Measurements from ENCODE around the gene KCNJ11. TPM values are rescaled to one million over a fixed set of nuclear protein-coding genes. Genes with fewer than 3 reads are reported as not detected.

The KCNJ11 gene
- total and polyA plus RNA-seq, 2 of the 13 experiments (the other 11 are each of a cell fraction or from before 2014, with no cell fraction given), result 0.38 to 1.6 TPM

- Histone ChIP-seq H3K4me2 (ENCODE audit: low read depth, low read length) (0 out of 2 replicates have a peak overlapping the region, but pooled peaks have one; percentile 16), H3K79me2 (ENCODE audit: insufficient read depth, low read length) (no peaks in the 10 kb centered on the region), H3K27ac (ENCODE audit: extremely low read length, insufficient read depth, low read length) (no peak overlapping the region), H3K9me3 (ENCODE audit: low read length) (no peaks in the 10 kb centered on the region), H3K36me3 (replicated peaks in 1 of 2; ENCODE audit: control insufficient read depth in 1 of 2, insufficient read depth in 2 of 2, low read length in 2 of 2) (no peaks in the 10 kb centered on the region), H3K27me3 (ENCODE audit: control insufficient read depth in 1 of 2, insufficient read depth in 2 of 2, low read length in 2 of 2) (peaks cover 0 to 9% of the 10 kb centered on the region in 2 experiments; a peak in 1 of 5 replicates), H3K4me1 (ENCODE audit: insufficient read depth, low read length) (0 out of 2 replicates have a peak, but pooled peaks cover 5% of the 10 kb centered on the region), H3K4me3 (replicated peaks in 1 of 3; ENCODE audit: insufficient read depth in 1 of 3, low read depth in 2 of 3, low read length in 3 of 3) (no peak overlapping the region), H3K9ac (ENCODE audit: insufficient read depth, low read depth, low read length) (no peak overlapping the region), H2AFZ (ENCODE audit: low read length) (no peak overlapping the region), H4K20me1 (ENCODE audit: insufficient read depth, low read length) (no peaks in the 10 kb centered on the region)
- BruUV-seq (replicated peaks), result no TSS peak
- 0% methylated on average over 4 of the region's 23 CpGs for WGBS (ENCODE audit: low lambda C conversion rate)
- ATAC-seq, result peak; percentile 81
- intact Hi-C loops (cut with micrococcal nuclease; ENCODE audit: unreplicated experiment) (loop anchor here (1.0 kb wide), 2 partner anchors 87 to 142 kb away; no protein-coding TSS in a partner anchor), in situ Hi-C loops (cut with HindIII; ENCODE audit: extremely low pct_ligation_motif_present, low pct_unique_long_range_greater_than_20kb) (no loop called here)
- CTCF ChIA-PET (ENCODE audit: low intra/inter-chr PET ratio, low total read pairs), result interaction anchor here (1.3 to 3.2 kb wide), 3 partner anchors 85 to 142 kb away, joined by 7 to 30 read pairs (median 11); no protein-coding TSS in a partner anchor
- POLR2A ChIA-PET, result no interaction called here
- peak; percentile 74 for FAIRE-seq
- peak; percentile 43 for DNase-seq (ENCODE audit: low spot score)
- no peak for TF ChIP-seq GATAD1 (CRISPR knock-in tag; IDR thresholded peaks at IDR 0.05)
- no peak for TF ChIP-seq ZXDC (CRISPR knock-in tag; IDR thresholded peaks at IDR 0.05)
- TF ChIP-seq FOXA3 (CRISPR knock-in tag; IDR thresholded peaks at IDR 0.05), result peak; percentile 73
- 0 out of 2 replicates have a peak, but pooled peaks have one; percentile 34 for TF ChIP-seq RXRA (CRISPR knock-in tag; IDR thresholded peaks at IDR 0.05)
- no peak for TF ChIP-seq MAFF (IDR thresholded peaks at IDR 0.05; ENCODE audit: low read depth, low read length)
- no peak for TF ChIP-seq ZSCAN9 (CRISPR knock-in tag; IDR thresholded peaks at IDR 0.05; ENCODE audit: borderline replicate concordance)
- peak; percentile 56 for TF ChIP-seq ZFX (CRISPR knock-in tag; IDR thresholded peaks at IDR 0.05; ENCODE audit: low read depth)
- TF ChIP-seq ZNF563 (CRISPR knock-in tag; IDR thresholded peaks at IDR 0.05), result no peak
- TF ChIP-seq BCL6 (CRISPR knock-in tag; IDR thresholded peaks at IDR 0.05), result no peak
- peak; percentile 44; the same call in 1 of the 2 replicates for TF ChIP-seq MYC (CRISPR knock-in tag; IDR thresholded peaks at IDR 0.05; ENCODE audit: borderline replicate concordance)
- TF ChIP-seq MAX (IDR thresholded peaks at IDR 0.05), result peak; percentile 73
- TF ChIP-seq ZNF44 (CRISPR knock-in tag; IDR thresholded peaks at IDR 0.05), result no peak
- TF ChIP-seq KDM3A (CRISPR knock-in tag; IDR thresholded peaks at IDR 0.05; ENCODE audit: low read depth), result 0 out of 2 replicates have a peak, but pooled peaks have one; percentile 44
- TF ChIP-seq SMAD9 (CRISPR knock-in tag; IDR thresholded peaks at IDR 0.05), result no peak
- TF ChIP-seq ZNF782 (CRISPR knock-in tag; IDR thresholded peaks at IDR 0.05; ENCODE audit: borderline replicate concordance), result no peak
- no peak for TF ChIP-seq SOX13 (IDR thresholded peaks at IDR 0.05)
- TF ChIP-seq SOX13 (CRISPR knock-in tag; conservative IDR thresholded peaks at IDR 0.05 in 1 of 2, IDR thresholded peaks at IDR 0.05 in 1 of 2), result no peak
- TF ChIP-seq BRD4 (CRISPR knock-in tag; IDR thresholded peaks at IDR 0.05), result no peak
- TF ChIP-seq ZNF784 (CRISPR knock-in tag; IDR thresholded peaks at IDR 0.05; ENCODE audit: borderline replicate concordance), result no peak
- TF ChIP-seq FOXM1 (CRISPR knock-in tag; IDR thresholded peaks at IDR 0.05), result no peak
- peak; percentile 43; the same call in 1 of the 2 replicates for TF ChIP-seq SALL1 (CRISPR knock-in tag; IDR thresholded peaks at IDR 0.05)
- peak; percentile 68 for TF ChIP-seq RAD21 (CRISPR knock-in tag; IDR thresholded peaks at IDR 0.05)
- no peak for TF ChIP-seq SMAD3 (CRISPR knock-in tag; IDR thresholded peaks at IDR 0.05)
Measured at GRCh38 chr11:17386331-17387084, 2.0 kb downstream of the KCNJ11 start.
